ENCODE data around the gene ZNF668. TPM values are rescaled to one million over a fixed set of nuclear protein-coding genes. Genes with fewer than 3 reads are reported as not detected.

Gene ZNF668
- polyA plus RNA-seq, 2 of the 4 experiments (the other 2 are of a cell fraction) = 4.7 to 10.7 TPM

DNA sequence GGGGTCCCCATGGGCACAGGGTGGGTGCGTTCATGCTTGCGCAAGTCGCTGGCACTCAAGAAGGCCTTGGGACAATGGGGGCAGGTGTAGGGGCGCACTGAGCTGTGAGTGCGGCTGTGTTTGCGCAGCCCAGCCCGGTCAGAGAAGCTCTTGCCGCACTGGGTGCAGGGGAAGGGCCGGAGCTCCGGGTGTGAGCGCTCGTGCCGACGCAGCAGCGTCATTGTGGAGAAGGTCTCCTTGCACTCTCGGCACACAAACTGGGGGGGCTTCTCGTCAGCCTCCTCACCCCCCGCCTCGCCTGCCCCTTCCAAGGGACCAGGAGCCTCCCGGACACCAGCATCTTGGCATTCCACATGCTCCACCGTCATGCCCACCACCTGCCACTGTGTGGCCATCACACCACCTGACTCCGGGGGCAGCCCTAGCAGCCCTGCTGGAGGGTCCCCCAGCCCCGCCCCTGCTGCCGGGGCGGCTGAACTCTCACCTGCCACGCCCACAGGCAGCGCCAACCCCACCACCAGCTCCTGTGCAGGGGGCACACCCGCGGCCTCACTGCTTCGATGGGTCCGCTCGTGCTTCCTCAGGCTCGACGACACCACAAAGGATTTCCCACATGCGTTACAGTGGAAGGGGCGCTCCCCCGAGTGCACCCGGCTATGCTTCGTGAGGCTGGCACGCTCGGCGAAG, 12.8 kb downstream of the ZNF668 start (continued):
- TF ChIP-seq, protein P1, sequence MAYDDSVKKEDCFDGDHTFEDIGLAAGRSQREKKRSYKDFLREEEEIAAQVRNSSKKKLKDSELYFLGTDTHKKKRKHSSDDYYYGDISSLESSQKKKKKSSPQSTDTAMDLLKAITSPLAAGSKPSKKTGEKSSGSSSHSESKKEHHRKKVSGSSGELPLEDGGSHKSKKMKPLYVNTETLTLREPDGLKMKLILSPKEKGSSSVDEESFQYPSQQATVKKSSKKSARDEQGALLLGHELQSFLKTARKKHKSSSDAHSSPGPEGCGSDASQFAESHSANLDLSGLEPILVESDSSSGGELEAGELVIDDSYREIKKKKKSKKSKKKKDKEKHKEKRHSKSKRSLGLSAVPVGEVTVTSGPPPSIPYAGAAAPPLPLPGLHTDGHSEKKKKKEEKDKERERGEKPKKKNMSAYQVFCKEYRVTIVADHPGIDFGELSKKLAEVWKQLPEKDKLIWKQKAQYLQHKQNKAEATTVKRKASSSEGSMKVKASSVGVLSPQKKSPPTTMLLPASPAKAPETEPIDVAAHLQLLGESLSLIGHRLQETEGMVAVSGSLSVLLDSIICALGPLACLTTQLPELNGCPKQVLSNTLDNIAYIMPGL (CRISPR knock-in tag; IDR thresholded peaks at IDR 0.05; ENCODE audit: borderline replicate concordance) = no peak
- TF ChIP-seq MAZ (IDR thresholded peaks at IDR 0.05; ENCODE audit: borderline replicate concordance, low read depth, low read length) (no peak), CBX8 (IDR thresholded peaks at IDR 0.05) (no peak), GATA3 (IDR thresholded peaks at IDR 0.05; ENCODE audit: borderline replicate concordance) (no peak), POLR2AphosphoS2 (conservative IDR thresholded peaks at IDR 0.05; ENCODE audit: low read length) (no peak), MYC (IDR thresholded peaks at IDR 0.05; ENCODE audit: borderline replicate concordance, low read length) (no peak), SREBF2 (IDR thresholded peaks at IDR 0.05) (no peak), KDM5A (IDR thresholded peaks at IDR 0.05) (no peak), TFCP2L1 (CRISPR knock-in tag; IDR thresholded peaks at IDR 0.05) (no peak)
- TF ChIP-seq, protein P2, sequence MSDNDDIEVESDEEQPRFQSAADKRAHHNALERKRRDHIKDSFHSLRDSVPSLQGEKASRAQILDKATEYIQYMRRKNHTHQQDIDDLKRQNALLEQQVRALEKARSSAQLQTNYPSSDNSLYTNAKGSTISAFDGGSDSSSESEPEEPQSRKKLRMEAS (IDR thresholded peaks at IDR 0.05) = no peak

DNA sequence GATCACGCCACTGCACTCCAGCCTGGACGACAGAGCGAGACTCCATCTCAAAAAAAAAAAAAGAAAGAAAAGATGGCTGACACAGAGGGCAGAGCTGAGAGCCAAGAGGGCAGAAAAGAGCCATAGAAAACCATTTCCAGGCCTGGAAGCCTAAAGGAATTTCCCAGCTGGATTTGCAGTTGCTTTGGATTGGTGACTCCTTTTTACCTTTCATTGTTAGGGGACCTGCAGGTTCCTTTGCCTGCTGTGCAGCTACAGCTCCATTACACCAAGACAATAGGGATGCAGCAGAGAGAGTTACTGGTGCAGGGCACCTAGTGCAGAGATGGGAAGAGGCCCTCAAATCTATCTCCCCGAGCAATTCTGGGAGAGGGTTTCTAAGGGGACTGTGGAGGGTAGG, 18.4 kb downstream of the ZNF668 start:
- 0 out of 6 replicates have a peak, but pooled peaks of 1 of the 2 experiments have one; percentile 17 for ATAC-seq
- no peak for TF ChIP-seq FOXS1 (CRISPR knock-in tag; IDR thresholded peaks at IDR 0.05)
- TF ChIP-seq EP300 (IDR thresholded peaks at IDR 0.05) = no peak

DNA sequence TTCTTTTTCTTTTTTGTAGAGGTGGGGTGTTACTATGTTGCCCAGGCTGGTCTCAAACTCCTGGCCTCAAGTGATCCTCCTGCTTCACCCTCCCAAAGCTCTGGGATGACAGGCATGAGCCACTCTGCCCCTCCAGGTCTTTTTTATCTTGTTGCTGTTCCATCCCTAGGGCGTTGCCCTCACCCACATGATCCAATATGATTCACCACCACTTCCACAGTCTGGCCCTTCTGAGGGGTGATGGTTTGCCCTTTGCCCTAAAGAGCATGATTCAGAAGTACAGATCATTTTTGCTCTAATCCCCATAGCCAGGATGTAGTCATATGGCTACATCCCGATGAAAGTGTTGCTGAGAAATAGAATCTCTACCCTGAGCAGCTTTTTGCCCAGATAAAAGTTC, 21.9 kb downstream of the ZNF668 start:
- peaks cover 18% of the 10 kb centered on the region for H3K4me1 ChIP-seq
- POLR2A ChIA-PET = interaction anchor here (0.6 to 1.6 kb wide), 3 partner anchors 13 to 69 kb away, joined by 3 to 13 read pairs (median 6); partner anchors contain the start of genes ZNF646 and ZNF668
- TF ChIP-seq HOXA7 (CRISPR knock-in tag; IDR thresholded peaks at IDR 0.05) = no peak
- no peak for TF ChIP-seq RARB (CRISPR knock-in tag; IDR thresholded peaks at IDR 0.05)
- TF ChIP-seq JUN (IDR thresholded peaks at IDR 0.05) = peak; percentile 60 to 71; a peak in 3 of 5 replicates
- TF ChIP-seq, protein P2 (IDR thresholded peaks at IDR 0.05) = peak; percentile 76; the same call in 1 of the 2 replicates
- TF ChIP-seq JUNB (IDR thresholded peaks at IDR 0.05) = peak; percentile 64
- peak; percentile 76 for TF ChIP-seq FOSL2 (IDR thresholded peaks at IDR 0.05)
- peak; percentile 90 for TF ChIP-seq FOSL2 (CRISPR knock-in tag; IDR thresholded peaks at IDR 0.05)
- TF ChIP-seq, protein P3, sequence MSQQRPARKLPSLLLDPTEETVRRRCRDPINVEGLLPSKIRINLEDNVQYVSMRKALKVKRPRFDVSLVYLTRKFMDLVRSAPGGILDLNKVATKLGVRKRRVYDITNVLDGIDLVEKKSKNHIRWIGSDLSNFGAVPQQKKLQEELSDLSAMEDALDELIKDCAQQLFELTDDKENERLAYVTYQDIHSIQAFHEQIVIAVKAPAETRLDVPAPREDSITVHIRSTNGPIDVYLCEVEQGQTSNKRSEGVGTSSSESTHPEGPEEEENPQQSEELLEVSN (IDR thresholded peaks at IDR 0.05; ENCODE audit: borderline replicate concordance, low read depth) = 0 out of 2 replicates have a peak, but pooled peaks have one; percentile 38
- TF ChIP-seq, protein P4, sequence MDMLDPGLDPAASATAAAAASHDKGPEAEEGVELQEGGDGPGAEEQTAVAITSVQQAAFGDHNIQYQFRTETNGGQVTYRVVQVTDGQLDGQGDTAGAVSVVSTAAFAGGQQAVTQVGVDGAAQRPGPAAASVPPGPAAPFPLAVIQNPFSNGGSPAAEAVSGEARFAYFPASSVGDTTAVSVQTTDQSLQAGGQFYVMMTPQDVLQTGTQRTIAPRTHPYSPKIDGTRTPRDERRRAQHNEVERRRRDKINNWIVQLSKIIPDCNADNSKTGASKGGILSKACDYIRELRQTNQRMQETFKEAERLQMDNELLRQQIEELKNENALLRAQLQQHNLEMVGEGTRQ (IDR thresholded peaks at IDR 0.05) = peak; percentile 68
- peak; percentile 88 for FAIRE-seq
- peak; percentile 90 for DNase-seq (ENCODE audit: low read depth in 1 of 2, low spot score in 1 of 2)
- CTCF ChIA-PET = interaction anchor here (1.2 to 2.2 kb wide), 4 partner anchors 14 to 90 kb away, joined by 5 to 6 read pairs (median 6); partner anchors contain the start of gene HSD3B7
- 0% methylated on average over 2 of the region's 2 CpGs for WGBS (ENCODE audit: missing lambda C conversion rate)
- peak; percentile 96 to 98 for ATAC-seq
- H3K9me3 ChIP-seq = no peaks in the 10 kb centered on the region
- H3K4me2 ChIP-seq = peak overlapping the region; percentile 71
- no peak overlapping the region for H3K4me3 ChIP-seq
- peak overlapping the region; percentile 82 to 88 for H3K27ac ChIP-seq

More for the DNA sequence above, 18.4 kb downstream of the ZNF668 start:
- FAIRE-seq = no peak
- Histone ChIP-seq H3K9me3 (no peaks in the 10 kb centered on the region), H3K4me1 (peaks cover 18% of the 10 kb centered on the region), H3K4me2 (no peak overlapping the region), H3K4me3 (no peak overlapping the region), H3K27ac (no peak overlapping the region)
- CTCF ChIA-PET = interaction anchor here (1.1 to 1.7 kb wide), 2 partner anchors 70 to 87 kb away, joined by 4 to 9 read pairs; partner anchors contain the start of gene HSD3B7
- POLR2A ChIA-PET = no interaction called here
- 87% methylated on average over 4 of the region's 4 CpGs for WGBS (ENCODE audit: missing lambda C conversion rate)
- no peak for DNase-seq (ENCODE audit: low read depth in 1 of 2, low spot score in 1 of 2)
